SK-N-SH treated with all-trans-retinoic acid at 6 μM for 48 hours (cell line): ENCODE measurements around the gene PER2.

Experiments
- ATAC-seq: fragments of 200-7000 bp; cut with Tn5 transposase; 3 replicates; pipeline ENCODE4 v1.9.1; 2020; ENCODE audit warnings: mild to moderate bottlenecking, moderate library complexity
- ARNTL ChIP-seq: fragments of 450-650 bp; formaldehyde crosslinking; IDR thresholded peaks from 2 replicates; pipeline ENCODE4 v1.5.0; 2020; ENCODE audit warnings: low read depth, mild to moderate bottlenecking, moderate library complexity, borderline replicate concordance
- ESRRG ChIP-seq: fragments of 250-450 bp; sonication (Bioruptor Pico); IDR thresholded peaks from 2 replicates; pipeline ENCODE4 v1.6.1; 2021; ENCODE audit warnings: mild to moderate bottlenecking
- GLIS3 ChIP-seq: fragments of 250-450 bp; sonication (Bioruptor Pico); IDR thresholded peaks from 2 replicates; pipeline ENCODE4 v1.5.0; 2020; ENCODE audit warnings: mild to moderate bottlenecking, moderate library complexity
- OSR1 ChIP-seq: fragments of 250-450 bp; sonication (Bioruptor Pico); IDR thresholded peaks from 2 replicates; pipeline ENCODE4 v1.8.0; 2022; ENCODE audit warnings: moderate library complexity, mild to moderate bottlenecking, inconsistent platforms
- RARB ChIP-seq: fragments of 250-450 bp; sonication (Bioruptor Pico); IDR thresholded peaks from 2 replicates; pipeline ENCODE4 v1.8.0; 2021; ENCODE audit warnings: mild to moderate bottlenecking, moderate library complexity
- SNAI2 ChIP-seq: fragments of 250-450 bp; sonication (Bioruptor Pico); IDR thresholded peaks from 2 replicates; pipeline ENCODE4 v1.5.0; 2020; ENCODE audit warnings: mild to moderate bottlenecking, moderate library complexity
- TCF4 ChIP-seq: fragments of 250-450 bp; sonication (Bioruptor Pico); IDR thresholded peaks from 2 replicates; pipeline ENCODE4 v1.8.0; 2021; ENCODE audit warnings: mild to moderate bottlenecking, moderate library complexity, borderline replicate concordance
- TOX ChIP-seq: fragments of 250-450 bp; sonication (Bioruptor Pico); IDR thresholded peaks from 2 replicates; pipeline ENCODE4 v1.8.0; 2021; ENCODE audit warnings: mild to moderate bottlenecking, moderate library complexity, borderline replicate concordance
- ZC3H10 ChIP-seq: fragments of 250-450 bp; sonication (Bioruptor Pico); IDR thresholded peaks from 2 replicates; pipeline ENCODE4 v1.5.1; 2021; ENCODE audit warnings: mild to moderate bottlenecking, moderate library complexity
- ZFP3 ChIP-seq: fragments of 250-450 bp; sonication (Bioruptor Pico); IDR thresholded peaks from 2 replicates; pipeline ENCODE4 v1.5.0; 2020; ENCODE audit warnings: mild to moderate bottlenecking, moderate library complexity
- ZNF565 ChIP-seq: fragments of 450-650 bp; formaldehyde crosslinking; conservative IDR thresholded peaks from 2 replicates; pipeline ENCODE4 v1.5.0; 2020; ENCODE audit warnings: low read depth, mild to moderate bottlenecking, moderate library complexity
- ZNF70 ChIP-seq: fragments of 450-650 bp; formaldehyde crosslinking; IDR thresholded peaks from 2 replicates; pipeline ENCODE4 v1.5.0; 2020; ENCODE audit warnings: mild to moderate bottlenecking, moderate library complexity
- ZNF8 ChIP-seq: fragments of 450-650 bp; formaldehyde crosslinking; IDR thresholded peaks from 2 replicates; pipeline ENCODE4 v1.5.0; 2020; ENCODE audit warnings: mild to moderate bottlenecking, moderate library complexity
- TF ChIP-seq, protein P1 (sequence below): fragments of 250-450 bp; sonication (Bioruptor Pico); IDR thresholded peaks from 2 replicates; pipeline ENCODE4 v1.5.1; 2020; ENCODE audit warnings: low read depth, mild to moderate bottlenecking, moderate library complexity
- TF ChIP-seq, protein P2 (sequence below): fragments of 250-450 bp; sonication (Bioruptor Pico); IDR thresholded peaks from 2 replicates; pipeline ENCODE4 v1.5.1; 2021; ENCODE audit warnings: mild to moderate bottlenecking, moderate library complexity
- TF ChIP-seq, protein P3 (sequence below): fragments of 250-450 bp; sonication (Bioruptor Pico); IDR thresholded peaks from 2 replicates; pipeline ENCODE4 v1.5.0; 2020; ENCODE audit warnings: mild to moderate bottlenecking, moderate library complexity
- TF ChIP-seq, protein P4 (sequence below): fragments of 250-450 bp; sonication (Bioruptor Pico); IDR thresholded peaks from 2 replicates; pipeline ENCODE4 v1.8.0; 2020; ENCODE audit warnings: mild to moderate bottlenecking, moderate library complexity, borderline replicate concordance

PER2 gene

DNA sequence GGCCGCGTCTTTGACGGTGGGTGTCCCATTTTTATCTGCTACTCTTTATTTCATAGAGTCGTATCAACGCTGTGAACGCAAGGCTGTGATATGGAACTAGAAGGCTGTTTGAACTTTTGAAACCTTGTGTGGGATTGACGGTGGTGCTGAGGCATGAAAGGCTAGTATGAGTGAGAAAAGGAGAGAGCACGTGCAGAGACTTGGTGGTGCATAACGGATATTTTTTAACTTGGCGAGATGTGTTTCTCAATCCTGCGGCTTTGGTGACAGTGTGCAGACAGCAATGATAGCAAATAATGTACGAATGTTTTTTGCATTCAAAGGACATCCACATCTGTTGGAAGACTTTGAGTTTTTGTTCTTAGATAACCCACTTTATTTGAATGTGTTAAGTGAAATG is 54.8 kb downstream of the PER2 start:
- ATAC-seq = no peak

DNA sequence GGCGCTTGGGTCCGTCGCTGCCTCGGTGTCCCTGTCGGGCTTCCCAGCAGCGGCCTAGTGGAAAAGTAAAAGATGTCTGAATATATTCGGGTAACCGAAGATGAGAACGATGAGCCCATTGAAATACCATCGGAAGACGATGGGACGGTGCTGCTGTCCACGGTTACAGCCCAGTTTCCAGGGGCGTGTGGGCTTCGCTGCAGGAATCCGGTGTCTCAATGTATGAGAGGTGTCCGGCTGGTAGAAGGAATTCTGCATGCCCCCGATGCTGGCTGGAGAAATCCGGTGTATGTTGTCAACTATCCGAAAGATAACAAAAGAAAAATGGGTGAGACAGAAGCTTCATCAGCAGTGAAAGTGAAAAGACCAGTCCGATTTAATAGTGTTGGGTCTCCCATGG is 56.6 kb downstream of the PER2 start:
- TF ChIP-seq TOX (no peak), TCF4 (CRISPR knock-in tag) (no peak), ZNF8 (CRISPR knock-in tag) (no peak)
- TF ChIP-seq, protein P1, sequence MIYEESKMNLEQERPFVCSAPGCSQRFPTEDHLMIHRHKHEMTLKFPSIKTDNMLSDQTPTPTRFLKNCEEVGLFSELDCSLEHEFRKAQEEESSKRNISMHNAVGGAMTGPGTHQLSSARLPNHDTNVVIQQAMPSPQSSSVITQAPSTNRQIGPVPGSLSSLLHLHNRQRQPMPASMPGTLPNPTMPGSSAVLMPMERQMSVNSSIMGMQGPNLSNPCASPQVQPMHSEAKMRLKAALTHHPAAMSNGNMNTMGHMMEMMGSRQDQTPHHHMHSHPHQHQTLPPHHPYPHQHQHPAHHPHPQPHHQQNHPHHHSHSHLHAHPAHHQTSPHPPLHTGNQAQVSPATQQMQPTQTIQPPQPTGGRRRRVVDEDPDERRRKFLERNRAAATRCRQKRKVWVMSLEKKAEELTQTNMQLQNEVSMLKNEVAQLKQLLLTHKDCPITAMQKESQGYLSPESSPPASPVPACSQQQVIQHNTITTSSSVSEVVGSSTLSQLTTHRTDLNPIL (CRISPR knock-in tag) = no peak
- ATAC-seq = no peak

More for the DNA sequence above, 54.8 kb downstream of the PER2 start:
- no peak for TF ChIP-seq ZNF565 (CRISPR knock-in tag)
- TF ChIP-seq GLIS3 (CRISPR knock-in tag) = no peak
- no peak for TF ChIP-seq ZNF70 (CRISPR knock-in tag)
- TF ChIP-seq ESRRG = no peak
- TF ChIP-seq ZFP3 (CRISPR knock-in tag) = no peak
- TF ChIP-seq, protein P1 (CRISPR knock-in tag) = no peak
- TF ChIP-seq RARB (CRISPR knock-in tag) = no peak
- TF ChIP-seq, all 23 proteins: peak for 0

DNA sequence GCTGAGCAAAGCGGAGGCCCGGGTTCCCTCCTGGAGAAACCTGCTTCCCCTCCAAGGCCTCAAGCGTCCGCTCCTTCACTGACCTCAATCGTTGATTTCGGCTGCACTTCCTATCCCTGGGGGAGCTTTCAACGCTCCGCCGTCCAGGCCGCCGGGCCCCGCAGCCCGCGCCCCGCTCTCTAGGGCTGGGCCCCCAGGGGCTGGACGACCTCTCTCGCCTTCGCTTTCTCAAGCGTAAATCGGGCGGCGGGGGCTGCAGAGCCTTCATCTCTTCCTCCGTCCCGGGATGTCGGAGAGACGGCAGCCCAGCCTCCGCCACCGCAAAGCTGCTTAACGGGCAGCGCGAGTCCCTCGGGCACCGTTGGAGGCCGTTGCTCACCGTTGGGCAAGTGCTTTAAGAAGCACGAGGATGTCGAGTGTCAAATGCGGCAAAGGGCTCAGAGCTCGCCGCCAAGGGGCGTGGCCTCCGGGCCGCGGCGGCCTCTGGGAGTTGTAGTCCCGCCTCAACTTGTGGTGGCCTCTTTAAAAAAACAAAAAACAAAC is 57.1 kb downstream of the PER2 start:
- no peak for ATAC-seq
- no peak for TF ChIP-seq ESRRG

DNA sequence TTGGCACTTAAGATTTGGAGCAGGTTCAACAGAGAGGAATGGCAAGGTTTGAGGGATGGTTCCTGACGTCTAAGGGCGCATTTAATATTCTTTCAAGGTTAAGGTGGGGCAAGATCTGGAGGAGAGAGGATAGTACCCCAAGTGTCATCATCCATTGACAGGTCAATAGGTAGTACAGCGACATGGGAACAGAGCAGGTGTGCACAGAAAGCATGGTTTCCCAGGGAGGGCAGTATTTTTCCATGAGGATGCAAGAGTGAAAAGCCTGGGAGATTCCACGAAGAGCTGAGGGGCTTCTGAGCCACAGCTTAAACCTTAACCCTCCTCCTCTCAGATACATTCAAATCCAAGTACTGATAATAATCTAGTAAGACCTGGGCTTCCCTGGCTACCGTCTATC is 57.7 kb downstream of the PER2 start:
- no peak for ATAC-seq
- TF ChIP-seq ZFP3 (CRISPR knock-in tag) (no peak), ESRRG (no peak)

DNA sequence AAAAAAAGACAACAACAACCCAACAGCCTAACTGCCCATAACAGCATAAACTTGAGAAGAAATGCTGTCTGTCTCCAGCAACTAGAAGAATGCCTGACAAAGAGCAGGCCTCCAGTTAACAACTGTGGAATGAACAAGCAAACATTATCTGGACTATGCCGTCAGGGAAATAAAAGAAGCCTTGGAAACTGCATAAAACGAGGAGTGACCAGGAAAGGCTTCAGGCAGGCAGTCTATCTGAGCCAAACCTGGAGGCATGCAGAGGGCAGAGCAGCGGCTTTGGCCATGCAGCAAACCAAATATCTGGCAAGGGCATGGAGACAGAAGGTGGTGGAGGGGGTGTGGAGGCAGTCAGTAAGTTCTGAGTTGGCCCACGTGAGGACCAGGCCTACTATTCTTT is 59.7 kb downstream of the PER2 start:
- peak; percentile 89 for ATAC-seq
- TF ChIP-seq OSR1 (CRISPR knock-in tag) = no peak
- TF ChIP-seq ARNTL (CRISPR knock-in tag) = no peak
- TF ChIP-seq, protein P2, sequence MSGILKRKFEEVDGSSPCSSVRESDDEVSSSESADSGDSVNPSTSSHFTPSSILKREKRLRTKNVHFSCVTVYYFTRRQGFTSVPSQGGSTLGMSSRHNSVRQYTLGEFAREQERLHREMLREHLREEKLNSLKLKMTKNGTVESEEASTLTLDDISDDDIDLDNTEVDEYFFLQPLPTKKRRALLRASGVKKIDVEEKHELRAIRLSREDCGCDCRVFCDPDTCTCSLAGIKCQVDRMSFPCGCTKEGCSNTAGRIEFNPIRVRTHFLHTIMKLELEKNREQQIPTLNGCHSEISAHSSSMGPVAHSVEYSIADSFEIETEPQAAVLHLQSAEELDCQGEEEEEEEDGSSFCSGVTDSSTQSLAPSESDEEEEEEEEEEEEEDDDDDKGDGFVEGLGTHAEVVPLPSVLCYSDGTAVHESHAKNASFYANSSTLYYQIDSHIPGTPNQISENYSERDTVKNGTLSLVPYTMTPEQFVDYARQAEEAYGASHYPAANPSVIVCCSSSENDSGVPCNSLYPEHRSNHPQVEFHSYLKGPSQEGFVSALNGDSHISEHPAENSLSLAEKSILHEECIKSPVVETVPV (CRISPR knock-in tag) = no peak
- no peak for TF ChIP-seq ZFP3 (CRISPR knock-in tag)
- TF ChIP-seq ZNF565 (CRISPR knock-in tag) = no peak
- TF ChIP-seq, all 23 proteins: peak for 0

DNA sequence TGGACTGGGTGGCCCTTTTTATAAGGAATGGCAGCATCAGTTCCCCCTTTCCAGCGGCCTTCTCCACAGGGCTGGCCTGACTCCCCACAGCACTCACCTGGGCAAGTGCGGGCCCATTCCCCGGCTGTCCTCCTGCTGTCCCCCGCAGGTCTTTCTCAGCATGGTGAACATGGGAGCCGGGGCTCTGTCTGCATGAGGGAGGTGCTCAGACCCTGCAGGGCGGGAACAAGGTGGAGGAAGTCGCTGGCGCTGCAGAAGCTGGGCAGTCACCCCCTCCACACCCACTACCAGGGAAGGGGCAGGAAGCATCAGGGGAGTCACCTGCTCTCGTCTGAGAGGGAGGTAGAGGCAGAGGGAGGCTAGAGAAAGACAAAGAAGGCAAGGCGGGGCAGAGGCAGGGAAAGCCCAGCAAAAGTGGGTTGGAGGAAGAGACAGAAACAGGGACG is 60.8 kb downstream of the PER2 start:
- TF ChIP-seq, protein P3, sequence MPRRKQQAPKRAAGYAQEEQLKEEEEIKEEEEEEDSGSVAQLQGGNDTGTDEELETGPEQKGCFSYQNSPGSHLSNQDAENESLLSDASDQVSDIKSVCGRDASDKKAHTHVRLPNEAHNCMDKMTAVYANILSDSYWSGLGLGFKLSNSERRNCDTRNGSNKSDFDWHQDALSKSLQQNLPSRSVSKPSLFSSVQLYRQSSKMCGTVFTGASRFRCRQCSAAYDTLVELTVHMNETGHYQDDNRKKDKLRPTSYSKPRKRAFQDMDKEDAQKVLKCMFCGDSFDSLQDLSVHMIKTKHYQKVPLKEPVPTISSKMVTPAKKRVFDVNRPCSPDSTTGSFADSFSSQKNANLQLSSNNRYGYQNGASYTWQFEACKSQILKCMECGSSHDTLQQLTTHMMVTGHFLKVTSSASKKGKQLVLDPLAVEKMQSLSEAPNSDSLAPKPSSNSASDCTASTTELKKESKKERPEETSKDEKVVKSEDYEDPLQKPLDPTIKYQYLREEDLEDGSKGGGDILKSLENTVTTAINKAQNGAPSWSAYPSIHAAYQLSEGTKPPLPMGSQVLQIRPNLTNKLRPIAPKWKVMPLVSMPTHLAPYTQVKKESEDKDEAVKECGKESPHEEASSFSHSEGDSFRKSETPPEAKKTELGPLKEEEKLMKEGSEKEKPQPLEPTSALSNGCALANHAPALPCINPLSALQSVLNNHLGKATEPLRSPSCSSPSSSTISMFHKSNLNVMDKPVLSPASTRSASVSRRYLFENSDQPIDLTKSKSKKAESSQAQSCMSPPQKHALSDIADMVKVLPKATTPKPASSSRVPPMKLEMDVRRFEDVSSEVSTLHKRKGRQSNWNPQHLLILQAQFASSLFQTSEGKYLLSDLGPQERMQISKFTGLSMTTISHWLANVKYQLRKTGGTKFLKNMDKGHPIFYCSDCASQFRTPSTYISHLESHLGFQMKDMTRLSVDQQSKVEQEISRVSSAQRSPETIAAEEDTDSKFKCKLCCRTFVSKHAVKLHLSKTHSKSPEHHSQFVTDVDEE (CRISPR knock-in tag) = no peak
- no peak for ATAC-seq

DNA sequence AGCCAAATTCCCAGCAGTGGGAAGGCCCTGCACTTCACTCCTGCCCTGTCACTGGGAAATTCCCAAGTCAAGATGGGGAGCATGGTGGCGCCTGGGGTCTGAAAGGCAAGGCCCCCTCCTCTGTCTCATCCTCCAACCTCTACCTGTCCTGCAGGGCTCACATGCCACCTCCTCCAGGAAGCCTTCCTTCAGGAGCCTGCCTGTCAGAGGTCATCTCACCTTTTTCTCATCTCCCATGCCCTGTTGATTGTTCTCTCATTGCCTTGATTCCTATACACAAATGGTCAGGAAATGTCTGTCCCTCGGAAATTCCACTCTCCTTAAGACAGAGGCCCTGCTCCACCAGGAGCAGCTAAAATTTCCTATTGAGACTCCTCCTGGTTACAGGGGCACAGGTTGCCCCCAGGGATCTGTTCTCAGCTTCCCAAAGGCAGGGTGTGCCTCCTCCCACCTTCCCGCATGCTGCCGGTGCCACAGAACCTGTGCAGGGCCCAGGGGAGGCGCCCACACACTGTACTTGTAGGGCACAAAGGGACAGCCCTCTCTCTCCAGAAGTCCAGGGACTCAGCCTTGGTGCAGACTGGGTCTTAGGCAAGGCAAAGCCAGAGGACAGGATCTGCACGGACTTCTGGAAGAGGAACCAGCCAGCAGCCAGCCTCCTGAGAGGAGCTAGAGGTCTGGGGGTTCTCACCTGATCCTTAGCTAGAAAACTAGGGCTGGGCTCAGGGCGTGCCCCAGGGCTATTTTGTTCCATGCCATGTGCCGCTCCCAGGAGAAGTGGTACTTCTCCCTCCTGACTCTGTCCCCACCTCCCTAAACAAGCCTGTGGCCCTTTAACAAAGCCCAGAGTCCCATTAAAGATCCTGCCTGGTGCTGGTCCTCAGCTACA is 61.5 kb downstream of the PER2 start:
- TF ChIP-seq ZC3H10 = no peak
- TF ChIP-seq ZNF565 (CRISPR knock-in tag) = no peak
- TF ChIP-seq RARB (CRISPR knock-in tag) = no peak
- no peak for TF ChIP-seq TCF4 (CRISPR knock-in tag)
- TF ChIP-seq SNAI2 (CRISPR knock-in tag) = no peak
- TF ChIP-seq, protein P4, sequence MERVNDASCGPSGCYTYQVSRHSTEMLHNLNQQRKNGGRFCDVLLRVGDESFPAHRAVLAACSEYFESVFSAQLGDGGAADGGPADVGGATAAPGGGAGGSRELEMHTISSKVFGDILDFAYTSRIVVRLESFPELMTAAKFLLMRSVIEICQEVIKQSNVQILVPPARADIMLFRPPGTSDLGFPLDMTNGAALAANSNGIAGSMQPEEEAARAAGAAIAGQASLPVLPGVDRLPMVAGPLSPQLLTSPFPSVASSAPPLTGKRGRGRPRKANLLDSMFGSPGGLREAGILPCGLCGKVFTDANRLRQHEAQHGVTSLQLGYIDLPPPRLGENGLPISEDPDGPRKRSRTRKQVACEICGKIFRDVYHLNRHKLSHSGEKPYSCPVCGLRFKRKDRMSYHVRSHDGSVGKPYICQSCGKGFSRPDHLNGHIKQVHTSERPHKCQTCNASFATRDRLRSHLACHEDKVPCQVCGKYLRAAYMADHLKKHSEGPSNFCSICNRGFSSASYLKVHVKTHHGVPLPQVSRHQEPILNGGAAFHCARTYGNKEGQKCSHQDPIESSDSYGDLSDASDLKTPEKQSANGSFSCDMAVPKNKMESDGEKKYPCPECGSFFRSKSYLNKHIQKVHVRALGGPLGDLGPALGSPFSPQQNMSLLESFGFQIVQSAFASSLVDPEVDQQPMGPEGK (CRISPR knock-in tag) = no peak
- no peak for TF ChIP-seq GLIS3 (CRISPR knock-in tag)
- no peak for TF ChIP-seq ZNF8 (CRISPR knock-in tag)
- ATAC-seq = no peak
